AG09309 (cell line): Measurements from ENCODE around the gene ATP11C.

Experiments used
- DNase-seq: peaks from one replicate; pipeline ENCODE4 v3.0.0-alpha.2; 2010; ENCODE audit warnings: low read depth
- H3K4me3 ChIP-seq: 2 replicates; pipeline ENCODE4 v1.5.1; 2011; ENCODE audit warnings: mild to moderate bottlenecking, low read depth, low read length, moderate library complexity; ENCODE audit not compliant: control insufficient read depth
- TF ChIP-seq, protein P1 (sequence below): IDR thresholded peaks from 2 replicates; pipeline ENCODE4 v1.5.1; 2011; ENCODE audit warnings: mild to moderate bottlenecking, low read depth, low read length, inconsistent platforms; ENCODE audit not compliant: insufficient read depth, control insufficient read depth; ENCODE audit errors: missing control alignments

ATP11C gene

GRCh38 chrX:139759637-139760036 is 173.2 kb downstream of the ATP11C start:
- TF ChIP-seq, protein P1, sequence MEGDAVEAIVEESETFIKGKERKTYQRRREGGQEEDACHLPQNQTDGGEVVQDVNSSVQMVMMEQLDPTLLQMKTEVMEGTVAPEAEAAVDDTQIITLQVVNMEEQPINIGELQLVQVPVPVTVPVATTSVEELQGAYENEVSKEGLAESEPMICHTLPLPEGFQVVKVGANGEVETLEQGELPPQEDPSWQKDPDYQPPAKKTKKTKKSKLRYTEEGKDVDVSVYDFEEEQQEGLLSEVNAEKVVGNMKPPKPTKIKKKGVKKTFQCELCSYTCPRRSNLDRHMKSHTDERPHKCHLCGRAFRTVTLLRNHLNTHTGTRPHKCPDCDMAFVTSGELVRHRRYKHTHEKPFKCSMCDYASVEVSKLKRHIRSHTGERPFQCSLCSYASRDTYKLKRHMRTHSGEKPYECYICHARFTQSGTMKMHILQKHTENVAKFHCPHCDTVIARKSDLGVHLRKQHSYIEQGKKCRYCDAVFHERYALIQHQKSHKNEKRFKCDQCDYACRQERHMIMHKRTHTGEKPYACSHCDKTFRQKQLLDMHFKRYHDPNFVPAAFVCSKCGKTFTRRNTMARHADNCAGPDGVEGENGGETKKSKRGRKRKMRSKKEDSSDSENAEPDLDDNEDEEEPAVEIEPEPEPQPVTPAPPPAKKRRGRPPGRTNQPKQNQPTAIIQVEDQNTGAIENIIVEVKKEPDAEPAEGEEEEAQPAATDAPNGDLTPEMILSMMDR, result peak; percentile 49
- DNase-seq, result no peak
- no peak overlapping the region for H3K4me3 ChIP-seq

GRCh38 chrX:139758809-139759208 is 174.0 kb downstream of the ATP11C start:
- H3K4me3 ChIP-seq, result no peak overlapping the region
- TF ChIP-seq, protein P1, result no peak
- DNase-seq, result no peak

DNA sequence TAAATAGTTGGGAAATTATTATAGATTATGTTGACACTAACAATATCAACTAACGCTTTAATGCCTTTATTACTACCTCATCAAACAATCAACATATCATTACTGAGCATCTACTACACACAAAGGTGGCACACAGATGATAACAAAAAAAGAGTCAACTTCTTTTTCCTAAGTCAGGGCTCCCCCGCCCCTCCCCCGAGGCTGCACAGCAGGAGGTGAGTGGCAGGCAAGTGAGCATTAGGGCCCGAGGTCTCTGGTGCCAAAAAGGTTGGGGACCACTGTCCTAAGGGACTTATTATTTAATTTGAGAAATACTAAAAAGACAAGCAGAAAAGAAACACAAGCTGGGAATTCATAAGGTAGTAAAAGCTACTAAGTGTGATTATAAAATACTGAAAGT is 174.6 kb downstream of the ATP11C start:
- TF ChIP-seq, protein P1, result no peak
- H3K4me3 ChIP-seq, result no peak overlapping the region
- DNase-seq, result no peak

GRCh38 chrX:139751053-139751452 is 181.8 kb downstream of the ATP11C start:
- H3K4me3 ChIP-seq, result no peak overlapping the region
- DNase-seq, result no peak
- TF ChIP-seq, protein P1, result no peak

GRCh38 chrX:139750390-139750789 is 182.5 kb downstream of the ATP11C start:
- TF ChIP-seq, protein P1, result no peak
- no peak overlapping the region for H3K4me3 ChIP-seq
- DNase-seq, result no peak

DNA sequence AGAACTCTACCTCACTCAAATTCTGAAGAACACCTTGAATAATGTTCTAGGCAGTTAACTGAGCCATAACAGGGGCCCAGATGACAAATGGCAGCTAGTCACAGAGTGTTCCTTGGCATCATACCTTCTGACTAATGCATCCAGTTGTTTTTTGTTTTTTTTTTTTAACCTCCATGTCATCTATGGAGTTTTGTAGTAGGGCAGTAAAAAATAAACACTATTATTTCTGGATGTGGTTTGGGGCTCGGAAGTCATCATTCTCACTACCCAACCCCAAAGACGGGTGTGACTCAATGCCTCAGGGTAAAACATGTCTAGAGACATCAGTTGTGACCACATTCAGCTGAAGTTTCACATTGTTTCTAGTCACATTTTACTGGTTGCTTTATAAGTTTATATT is 193.7 kb downstream of the ATP11C start:
- DNase-seq, result peak; percentile 8
- H3K4me3 ChIP-seq, result no peak overlapping the region
- TF ChIP-seq, protein P1, result no peak

GRCh38 chrX:139738581-139738980 is 194.3 kb downstream of the ATP11C start:
- DNase-seq, result no peak
- no peak overlapping the region for H3K4me3 ChIP-seq
- TF ChIP-seq, protein P1, result no peak
